Epithelial cell of proximal tubule (primary cell): ENCODE measurements around the gene CAMLG. TPM values are rescaled to one million over a fixed set of nuclear protein-coding genes. Genes with fewer than 3 reads are reported as not detected.
"Not testable (repeated sequence)": the region's sequence is repeated elsewhere in the genome, so short reads cannot be mapped to it uniquely, and the experiment has no call there.

Source experiments
- DNase-seq: peaks from one replicate; pipeline ENCODE4 v3.0.0-alpha.2; 2011; ENCODE audit warnings: low read depth
- H3K4me3 ChIP-seq: 2 replicates; pipeline ENCODE4 v1.5.1; 2011; ENCODE audit warnings: low read depth, mild to moderate bottlenecking, low read length
- CTCF ChIP-seq: conservative IDR thresholded peaks from 2 replicates; pipeline ENCODE4 v1.5.1; 2012; ENCODE audit warnings: low read depth, mild to moderate bottlenecking, low read length
- total RNA-seq: library from RNA; depleted of rRNA; stranded (reverse); fragments of >200 nt; gene quantifications from 2 replicates; pipeline ENCODE4 v1.2.3, GENCODE V29; 2015

CAMLG gene
- 20.6 and 24.8 TPM in 2 replicates for total RNA-seq

- DNase-seq: peak; percentile 60
- peak within 1 kb of the TSS; percentile 88 for H3K4me3 ChIP-seq
- peak; percentile 63 for TF ChIP-seq CTCF
Measured at GRCh38 chr5:134738133-134738962, at the start of gene CAMLG. Gene CAMLG, plus strand, starts transcription at chr5:134738548. Its CDS starts 73 bp downstream, at chr5:134738621.

DNA sequence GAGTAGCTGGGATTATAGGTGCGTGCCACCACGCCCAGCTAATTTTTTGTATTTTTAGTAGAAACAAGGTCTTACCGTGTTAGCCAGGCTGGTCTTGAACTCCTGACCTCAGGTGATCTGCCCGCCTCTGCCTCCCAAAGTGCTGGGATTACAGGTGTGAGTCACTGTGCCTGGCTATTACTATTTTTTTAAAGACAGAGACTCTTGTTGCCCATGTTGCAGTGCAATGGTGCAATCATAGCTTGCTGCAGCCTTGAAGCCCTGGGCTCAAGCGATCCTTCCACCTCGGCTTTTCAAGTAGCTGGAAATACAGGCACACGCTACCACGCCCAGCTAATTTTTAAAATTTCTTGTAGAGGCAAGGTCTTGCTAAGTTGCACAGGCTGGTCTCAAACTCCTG is 48.2 kb upstream of the CAMLG start:
- not testable (repeated sequence) for H3K4me3 ChIP-seq, DNase-seq

- no peak for TF ChIP-seq CTCF
- H3K4me3 ChIP-seq: no peak overlapping the region
- no peak for DNase-seq
Measured at GRCh38 chr5:134692722-134693121, 45.6 kb upstream of the CAMLG start.

- TF ChIP-seq CTCF: no peak
- no peak for DNase-seq
- no peak overlapping the region for H3K4me3 ChIP-seq
Measured at GRCh38 chr5:134708301-134708700, 30.0 kb upstream of the CAMLG start.

- no peak for TF ChIP-seq CTCF
- no peak overlapping the region for H3K4me3 ChIP-seq
- DNase-seq: no peak
Measured at GRCh38 chr5:134714120-134714519, 24.2 kb upstream of the CAMLG start.

GRCh38 chr5:134714541-134714940 is 23.8 kb upstream of the CAMLG start:
- no peak overlapping the region for H3K4me3 ChIP-seq
- DNase-seq: no peak
- no peak for TF ChIP-seq CTCF

GRCh38 chr5:134715466-134715865 is 22.9 kb upstream of the CAMLG start:
- DNase-seq, H3K4me3 ChIP-seq: not testable (repeated sequence)

GRCh38 chr5:134724872-134725271 is 13.5 kb upstream of the CAMLG start:
- no peak for DNase-seq
- no peak for TF ChIP-seq CTCF
- no peak overlapping the region for H3K4me3 ChIP-seq
